NOMO-1 treated with DMSO at 0.1 percent for 48 hours (cell line): ENCODE data around the gene BTG2.
A peak's percentile ranks its signal among the peaks of the same experiment; 100 is the strongest.
"Not testable (repeated sequence)": the region's sequence is repeated elsewhere in the genome, so short reads cannot be mapped to it uniquely, and the experiment has no call there.

ENCODE experiments used
- DNase-seq: peaks from one replicate; lab custom pipeline; 2025; ENCODE audit not compliant: unreplicated experiment; lab: John Stamatoyannopoulos, UW

The BTG2 gene

DNA sequence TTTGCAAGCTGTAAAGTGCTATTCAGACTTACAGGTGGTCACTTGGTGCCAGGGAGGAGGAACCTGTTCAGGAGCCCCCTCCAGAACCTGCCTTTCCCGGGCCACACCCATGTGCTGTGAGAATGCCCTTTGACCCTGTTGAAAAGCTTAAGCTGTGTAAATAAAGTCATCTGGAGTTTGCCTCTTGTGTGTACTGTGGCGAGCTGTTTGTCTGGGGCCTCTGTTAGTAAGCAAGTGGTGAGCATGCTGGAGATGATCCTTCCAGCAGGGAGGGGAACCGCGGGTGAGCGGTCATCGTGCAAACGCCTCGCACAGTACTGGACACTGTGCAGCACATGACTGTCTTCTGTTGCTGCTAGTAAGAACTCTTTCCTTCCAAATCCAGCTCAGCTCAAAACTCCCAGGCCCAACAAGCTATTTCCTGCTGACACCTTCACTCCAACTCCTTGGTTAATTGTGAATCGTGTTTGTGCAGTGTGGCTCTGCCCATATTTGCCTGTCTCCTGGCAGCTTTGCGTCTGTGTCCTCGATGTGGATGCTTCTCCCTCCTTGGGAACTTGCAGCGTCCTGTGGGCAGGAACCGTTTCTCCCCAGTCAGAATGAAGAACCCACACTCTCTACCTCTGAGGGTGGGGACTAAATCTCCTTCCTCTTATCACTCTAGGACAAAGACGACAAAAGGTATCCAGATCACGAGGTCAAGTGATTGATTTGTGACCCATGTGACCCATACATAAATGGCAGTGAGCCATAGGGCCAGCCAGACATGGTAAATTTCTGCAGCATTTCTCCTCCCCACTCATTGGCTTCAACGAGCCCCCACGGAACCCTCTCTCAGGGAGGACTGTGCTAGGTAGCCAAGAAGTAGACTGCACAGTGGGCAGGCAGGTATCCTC lies 13.9 kb upstream of the BTG2 start:
- DNase-seq = no peak

DNA sequence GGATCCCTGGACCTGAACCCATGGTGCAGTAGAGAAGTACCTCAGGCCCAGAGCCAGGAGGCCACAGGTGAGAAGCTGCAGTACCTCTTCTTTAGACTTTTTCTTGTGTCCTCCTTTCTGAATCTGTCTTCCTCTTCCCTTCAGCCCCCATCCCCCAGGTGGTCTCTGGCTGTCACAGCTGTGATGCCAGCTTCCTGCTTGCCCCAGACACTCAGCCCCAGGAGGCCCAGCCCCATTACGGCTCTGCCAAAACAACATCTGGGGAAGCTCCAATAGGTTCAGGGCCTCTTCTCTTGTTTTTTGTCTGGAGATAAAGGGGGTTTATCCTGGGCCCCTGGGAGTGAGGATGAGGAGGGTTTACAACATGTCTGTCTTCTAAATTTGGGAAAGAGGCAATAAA lies 9.5 kb upstream of the BTG2 start:
- no peak for DNase-seq

DNA sequence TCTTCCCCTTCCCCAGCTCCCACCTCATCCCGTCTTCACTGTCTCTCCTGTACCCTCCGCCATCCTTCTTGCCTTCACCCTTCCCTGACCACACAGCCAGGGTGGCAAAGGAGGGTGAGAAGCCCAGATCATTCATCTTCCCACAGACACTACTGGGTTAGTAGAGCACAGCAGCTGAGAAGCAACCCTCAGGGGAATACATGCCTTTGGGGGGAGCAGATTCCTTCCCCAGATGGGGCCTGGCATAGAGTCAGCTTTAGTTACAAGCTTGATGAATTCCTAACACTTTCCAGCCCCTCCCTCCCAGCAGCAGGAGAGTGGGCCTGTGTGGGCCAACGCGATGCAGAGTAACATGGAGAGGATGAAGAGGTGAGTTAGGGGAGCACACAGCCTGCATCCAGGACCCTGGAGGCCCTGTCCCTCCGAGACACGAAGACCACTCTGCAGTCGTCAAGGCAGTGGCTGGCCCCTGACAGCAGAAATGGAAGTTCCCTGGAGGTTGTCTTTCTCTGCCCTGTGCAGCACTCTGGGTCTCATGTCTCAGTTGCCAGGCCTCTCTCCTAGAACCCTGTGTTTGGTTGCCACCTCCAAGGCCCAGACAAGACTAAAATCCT lies 8.8 kb upstream of the BTG2 start:
- DNase-seq = no peak

DNA sequence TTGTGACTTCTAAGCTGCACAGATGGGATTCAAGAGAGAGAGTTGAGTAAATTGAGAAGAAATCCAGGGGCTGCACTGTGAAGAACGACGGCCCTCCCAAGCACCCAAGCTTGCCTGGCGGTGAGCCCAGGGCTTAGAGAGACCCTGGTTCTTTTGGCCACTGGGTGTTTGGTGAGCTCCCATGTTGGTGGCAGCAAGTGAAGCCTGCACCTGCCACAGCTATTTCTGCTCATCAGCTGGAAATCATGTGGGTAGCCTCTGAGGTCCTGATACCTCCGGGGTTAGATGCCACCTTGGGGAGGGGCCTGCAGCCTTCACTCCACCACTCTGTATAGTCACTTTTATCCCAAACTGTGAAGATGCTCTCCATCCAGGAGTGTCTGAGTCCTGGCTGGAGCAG lies 6.2 kb upstream of the BTG2 start:
- DNase-seq = no peak

DNA sequence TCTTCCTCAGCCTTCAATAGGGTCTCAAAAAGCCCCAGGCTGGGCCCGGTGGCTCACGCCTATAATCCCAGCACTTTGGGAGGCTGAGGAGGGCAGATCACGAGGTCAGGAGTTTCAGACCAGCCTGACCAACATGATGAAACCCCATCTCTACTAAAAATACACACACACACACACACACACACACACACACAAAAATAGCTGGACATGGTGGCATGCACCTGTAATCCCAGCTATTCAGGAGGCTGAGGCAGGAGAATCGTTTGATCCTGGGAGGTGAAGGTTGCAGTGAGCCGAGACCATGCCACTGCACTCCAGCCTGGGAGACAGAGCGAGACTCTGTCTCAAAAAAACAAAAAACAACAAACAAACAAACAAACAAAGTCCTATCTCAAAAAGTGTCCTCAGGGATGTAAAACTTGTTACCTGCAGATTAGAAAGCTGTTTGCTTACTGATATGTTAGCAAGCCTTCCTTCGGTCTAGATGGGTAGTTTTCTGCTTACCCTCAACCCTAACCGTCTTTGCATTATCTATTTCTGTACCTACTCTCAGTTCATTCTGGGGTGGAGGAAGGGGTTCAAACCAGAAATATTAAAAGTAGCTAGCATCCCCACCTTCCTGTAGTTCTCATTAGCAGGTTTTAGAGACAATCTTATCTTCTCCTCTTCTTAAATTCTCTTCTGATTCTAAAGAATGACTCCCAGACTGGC lies 5.4 kb upstream of the BTG2 start:
- not testable (repeated sequence) for DNase-seq

DNA sequence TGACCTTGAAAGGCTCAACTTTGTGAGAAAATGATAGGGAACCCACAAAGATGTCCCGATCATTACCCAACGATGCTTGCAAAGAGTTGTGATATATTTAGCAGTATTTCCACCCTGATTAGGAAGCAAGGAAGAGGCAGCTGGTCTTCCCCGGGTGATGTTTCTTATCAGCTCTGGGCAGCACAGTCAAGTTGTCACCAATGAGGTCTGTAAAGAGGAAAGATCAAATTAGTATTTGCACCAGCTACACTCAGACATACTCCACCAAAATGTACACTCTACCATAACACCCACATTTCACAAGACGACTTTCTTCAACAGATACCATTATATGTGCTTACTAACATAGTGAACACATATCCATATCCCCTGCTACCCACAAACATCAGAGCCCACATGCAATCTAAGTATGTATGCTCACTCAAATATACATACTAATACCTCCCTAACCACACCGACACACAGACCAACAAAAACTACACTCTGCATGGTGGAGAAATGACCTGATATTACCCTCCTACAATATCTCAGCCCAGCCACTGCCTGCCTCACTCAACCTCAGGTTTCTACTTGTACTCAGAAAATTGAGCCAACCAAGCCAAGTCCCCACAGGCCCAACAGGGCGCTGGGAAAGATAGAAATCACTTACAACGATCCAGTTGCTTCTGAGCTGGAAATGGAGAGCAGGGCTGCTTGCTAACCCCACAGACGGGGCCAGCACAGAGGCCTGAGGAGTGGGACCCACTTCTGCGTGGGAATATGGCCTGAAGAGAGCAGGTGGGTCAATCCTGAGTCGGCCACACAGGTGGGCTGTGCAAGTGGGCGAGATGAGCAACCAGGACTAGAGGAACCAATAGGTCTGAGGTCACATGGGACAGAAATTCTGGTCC lies 4.6 kb upstream of the BTG2 start:
- DNase-seq = no peak

DNA sequence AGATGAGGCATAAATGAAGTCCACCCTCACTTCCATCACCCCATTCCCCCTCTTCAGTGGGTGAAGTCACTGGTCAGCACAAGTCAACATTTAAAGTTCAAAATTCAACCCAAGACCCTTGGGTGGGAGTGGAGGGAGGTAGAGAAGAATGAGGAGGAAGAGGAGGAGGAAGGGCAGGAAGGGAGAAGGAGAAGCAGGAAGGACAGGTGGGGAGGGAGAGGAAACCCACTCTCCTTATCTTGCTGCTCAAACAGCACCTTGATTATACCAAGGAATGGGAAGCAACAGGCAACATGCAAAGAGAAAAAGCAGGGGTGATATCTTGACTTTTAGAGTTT lies 4.0 kb upstream of the BTG2 start:
- no peak for DNase-seq

DNA sequence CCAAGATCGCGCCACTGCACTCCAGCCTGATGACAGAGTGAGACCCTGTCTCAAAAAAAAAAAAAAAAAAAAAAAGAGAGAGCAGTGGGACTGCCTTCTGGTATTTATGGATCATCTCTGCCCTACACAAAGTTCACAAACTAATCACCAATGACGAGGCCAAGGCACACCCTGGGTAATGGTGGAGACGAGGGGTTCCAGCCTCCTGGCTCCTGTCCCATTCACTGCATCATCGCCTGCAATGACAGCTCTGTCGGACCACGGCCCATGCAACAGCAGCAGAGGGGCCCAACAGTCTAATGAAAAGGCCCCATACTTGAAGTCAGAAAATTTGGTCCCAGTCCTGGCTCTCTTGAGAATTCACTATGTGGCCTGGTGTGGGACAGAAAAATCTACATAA lies 2.9 kb upstream of the BTG2 start:
- DNase-seq = no peak

DNA sequence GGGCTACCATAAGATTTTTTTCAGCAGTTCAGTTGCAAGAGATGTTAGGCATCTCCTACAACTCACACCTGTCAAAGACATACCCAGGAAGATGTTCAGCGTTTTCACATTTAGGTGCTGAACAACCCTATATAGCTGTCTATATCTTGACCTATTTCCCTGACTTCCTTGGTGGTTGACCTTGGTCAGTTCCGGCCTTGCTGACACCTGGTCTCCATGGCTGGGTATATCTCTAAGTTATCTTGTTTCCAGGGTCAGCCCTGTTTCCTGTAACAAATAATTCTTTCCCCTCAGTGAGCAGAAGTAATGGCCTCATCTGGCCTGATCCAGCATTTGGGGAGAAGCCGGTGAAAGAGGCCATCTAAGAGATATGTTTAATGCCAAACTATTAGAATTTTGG lies 2.4 kb upstream of the BTG2 start:
- no peak for DNase-seq

DNA sequence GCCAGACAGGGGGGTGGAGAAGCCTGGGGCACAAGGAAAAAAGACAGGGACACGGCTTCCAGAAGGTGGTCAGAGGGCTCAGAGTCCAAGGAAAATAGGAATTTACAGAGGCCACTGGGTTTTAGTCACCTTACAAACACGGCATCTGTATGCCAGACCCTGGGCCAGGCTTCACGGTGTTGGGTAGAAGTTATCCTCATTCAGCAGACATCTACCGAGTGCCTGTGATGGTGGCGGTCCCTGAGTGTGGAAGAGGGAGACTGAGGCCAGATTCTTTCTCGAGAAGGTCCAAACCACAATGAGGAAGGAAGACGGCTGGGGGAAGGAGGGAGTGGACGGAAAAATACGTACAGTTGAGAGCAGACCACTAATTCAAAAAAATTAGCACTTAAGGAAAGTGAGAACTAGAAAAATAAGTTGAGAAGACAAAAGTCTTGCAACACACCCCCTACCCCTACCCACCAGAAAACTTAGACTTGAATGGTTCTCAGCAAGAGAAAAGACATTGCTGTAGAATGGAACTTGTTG lies 864 bp upstream of the BTG2 start:
- peak; percentile 49 for DNase-seq

DNA sequence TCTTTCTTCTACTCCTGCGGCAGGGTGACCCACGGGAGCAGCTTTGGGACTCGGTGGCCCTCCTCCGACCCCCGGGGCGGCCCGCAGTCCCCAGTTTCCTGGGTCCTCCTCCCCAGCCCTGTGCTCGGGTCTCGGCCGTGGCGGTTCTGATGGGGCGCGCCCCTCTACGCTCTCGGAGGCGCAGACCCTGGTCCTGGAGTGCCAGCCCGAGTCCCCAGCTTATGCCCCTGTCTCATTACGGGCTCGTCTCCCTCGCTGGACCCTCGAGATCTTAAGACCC lies 430 bp downstream of the BTG2 start:
- DNase-seq = no peak

DNA sequence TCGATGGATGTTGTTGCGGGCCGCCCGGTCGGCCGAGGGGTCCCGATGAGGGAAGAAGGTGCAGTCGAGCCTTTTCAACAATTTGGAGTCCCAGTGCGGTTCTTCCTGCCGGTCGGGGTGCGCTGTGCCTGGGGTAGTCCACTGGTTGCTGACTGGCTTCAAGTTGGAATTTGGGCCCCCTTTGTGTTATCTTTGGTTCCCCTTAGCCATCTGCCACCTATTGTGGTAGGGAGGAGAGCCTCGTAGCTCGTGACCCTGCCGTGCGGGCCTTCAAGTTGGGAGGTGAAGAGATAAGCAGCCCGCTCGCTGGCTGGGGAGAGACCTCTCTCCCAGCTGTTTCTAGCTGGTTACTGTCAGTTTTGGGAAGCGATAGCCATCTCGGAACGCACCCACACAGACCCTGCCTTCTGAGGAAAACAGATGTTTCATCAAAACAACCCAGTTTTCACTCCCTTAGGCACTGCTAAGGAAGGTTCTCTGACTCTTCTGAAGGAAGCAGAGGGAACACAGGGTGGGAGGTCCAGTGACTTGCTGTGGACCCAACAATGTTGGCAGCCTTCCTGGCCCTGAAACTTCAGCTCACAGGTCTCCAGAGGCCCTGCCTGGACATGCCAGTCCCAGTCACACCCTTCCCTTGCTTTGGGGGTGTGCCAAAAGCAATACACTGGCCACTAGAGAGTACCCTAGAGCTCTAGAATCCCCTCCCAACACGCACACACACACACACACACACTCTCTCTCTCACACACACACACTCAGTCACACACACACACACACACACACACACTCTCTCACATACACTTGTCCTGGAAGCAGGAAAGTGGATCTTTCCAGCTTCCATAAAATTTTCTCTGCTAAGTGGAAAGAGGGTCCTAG lies 1.0 kb downstream of the BTG2 start:
- DNase-seq = peak; percentile 17

DNA sequence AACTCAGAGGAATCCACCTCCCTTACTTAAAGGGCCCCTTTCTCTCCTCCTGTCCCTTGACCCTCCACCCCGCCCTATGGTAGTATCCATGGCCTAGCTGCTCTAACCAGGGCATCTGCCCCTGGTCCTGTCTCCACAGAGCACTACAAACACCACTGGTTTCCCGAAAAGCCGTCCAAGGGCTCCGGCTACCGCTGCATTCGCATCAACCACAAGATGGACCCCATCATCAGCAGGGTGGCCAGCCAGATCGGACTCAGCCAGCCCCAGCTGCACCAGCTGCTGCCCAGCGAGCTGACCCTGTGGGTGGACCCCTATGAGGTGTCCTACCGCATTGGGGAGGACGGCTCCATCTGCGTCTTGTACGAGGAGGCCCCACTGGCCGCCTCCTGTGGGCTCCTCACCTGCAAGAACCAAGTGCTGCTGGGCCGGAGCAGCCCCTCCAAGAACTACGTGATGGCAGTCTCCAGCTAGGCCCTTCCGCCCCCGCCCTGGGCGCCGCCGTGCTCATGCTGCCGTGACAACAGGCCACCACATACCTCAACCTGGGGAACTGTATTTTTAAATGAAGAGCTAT lies 1.7 kb downstream of the BTG2 start:
- no peak for DNase-seq

DNA sequence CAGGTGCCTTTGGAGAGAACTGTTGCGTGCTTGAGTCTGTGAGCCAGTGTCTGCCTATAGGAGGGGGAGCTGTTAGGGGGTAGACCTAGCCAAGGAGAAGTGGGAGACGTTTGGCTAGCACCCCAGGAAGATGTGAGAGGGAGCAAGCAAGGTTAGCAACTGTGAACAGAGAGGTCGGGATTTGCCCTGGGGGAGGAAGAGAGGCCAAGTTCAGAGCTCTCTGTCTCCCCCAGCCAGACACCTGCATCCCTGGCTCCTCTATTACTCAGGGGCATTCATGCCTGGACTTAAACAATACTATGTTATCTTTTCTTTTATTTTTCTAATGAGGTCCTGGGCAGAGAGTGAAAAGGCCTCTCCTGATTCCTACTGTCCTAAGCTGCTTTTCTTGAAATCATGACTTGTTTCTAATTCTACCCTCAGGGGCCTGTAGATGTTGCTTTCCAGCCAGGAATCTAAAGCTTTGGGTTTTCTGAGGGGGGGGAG lies 2.4 kb downstream of the BTG2 start:
- no peak for DNase-seq

DNA sequence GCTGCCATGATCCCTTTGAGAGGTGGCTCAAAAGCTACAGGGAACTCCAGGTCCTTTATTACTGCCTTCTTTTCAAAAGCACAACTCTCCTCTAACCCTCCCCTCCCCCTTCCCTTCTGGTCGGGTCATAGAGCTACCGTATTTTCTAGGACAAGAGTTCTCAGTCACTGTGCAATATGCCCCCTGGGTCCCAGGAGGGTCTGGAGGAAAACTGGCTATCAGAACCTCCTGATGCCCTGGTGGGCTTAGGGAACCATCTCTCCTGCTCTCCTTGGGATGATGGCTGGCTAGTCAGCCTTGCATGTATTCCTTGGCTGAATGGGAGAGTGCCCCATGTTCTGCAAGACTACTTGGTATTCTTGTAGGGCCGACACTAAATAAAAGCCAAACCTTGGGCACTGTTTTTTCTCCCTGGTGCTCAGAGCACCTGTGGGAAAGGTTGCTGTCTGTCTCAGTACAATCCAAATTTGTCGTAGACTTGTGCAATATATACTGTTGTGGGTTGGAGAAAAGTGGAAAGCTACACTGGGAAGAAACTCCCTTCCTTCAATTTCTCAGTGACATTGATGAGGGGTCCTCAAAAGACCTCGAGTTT lies 3.1 kb downstream of the BTG2 start:
- no peak for DNase-seq

DNA sequence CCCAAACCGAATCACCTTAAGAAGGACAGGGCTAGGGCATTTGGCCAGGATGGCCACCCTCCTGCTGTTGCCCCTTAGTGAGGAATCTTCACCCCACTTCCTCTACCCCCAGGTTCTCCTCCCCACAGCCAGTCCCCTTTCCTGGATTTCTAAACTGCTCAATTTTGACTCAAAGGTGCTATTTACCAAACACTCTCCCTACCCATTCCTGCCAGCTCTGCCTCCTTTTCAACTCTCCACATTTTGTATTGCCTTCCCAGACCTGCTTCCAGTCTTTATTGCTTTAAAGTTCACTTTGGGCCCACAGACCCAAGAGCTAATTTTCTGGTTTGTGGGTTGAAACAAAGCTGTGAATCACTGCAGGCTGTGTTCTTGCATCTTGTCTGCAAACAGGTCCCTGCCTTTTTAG lies 3.6 kb downstream of the BTG2 start:
- DNase-seq = no peak

DNA sequence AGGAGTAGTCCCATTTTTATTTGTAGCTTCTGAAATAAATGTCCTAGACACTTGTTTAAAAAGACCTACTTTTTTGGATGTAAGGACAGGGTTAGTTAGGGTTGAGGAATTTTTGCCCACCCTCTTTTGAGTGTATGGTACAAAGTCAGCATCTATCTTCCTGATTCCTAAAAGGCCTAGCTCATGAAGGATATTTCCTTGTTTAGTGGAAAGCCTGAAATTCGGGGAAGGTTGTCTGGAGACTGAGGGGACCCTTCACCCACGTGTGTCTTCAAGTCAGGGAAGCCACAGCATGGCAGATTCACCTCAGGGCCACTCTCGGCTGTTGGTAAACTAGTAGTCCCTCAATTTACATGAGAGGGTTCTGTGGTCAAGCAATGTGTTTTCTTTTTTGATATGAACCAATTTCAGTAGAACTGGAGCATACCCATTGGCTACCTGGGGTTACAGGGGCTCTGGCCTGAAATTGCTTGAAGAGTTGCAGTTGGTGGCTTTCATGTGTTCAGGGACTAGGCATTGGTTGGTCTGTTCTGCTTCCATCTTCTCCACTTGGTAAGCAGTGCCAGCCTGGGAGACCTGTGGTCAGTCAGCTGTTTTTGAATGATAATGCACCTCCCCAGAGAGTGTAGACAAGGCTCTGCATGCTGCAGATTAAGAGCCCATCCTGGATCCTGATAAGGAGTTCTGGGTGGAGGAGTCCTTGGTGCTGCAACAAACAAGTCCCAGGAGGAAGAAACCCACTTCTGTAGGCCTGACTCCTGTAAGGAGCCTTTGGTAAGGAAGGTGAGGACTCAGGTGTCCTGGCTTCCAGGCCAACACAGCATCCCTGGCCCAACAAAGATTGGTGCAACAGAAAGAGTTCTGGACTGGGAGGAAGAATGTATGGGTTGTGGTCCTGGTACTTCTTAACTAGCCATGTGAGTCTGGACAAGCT lies 6.3 kb downstream of the BTG2 start:
- no peak for DNase-seq
